ENCODE data around the gene SACM1L.
"Not testable (repeated sequence)": the region's sequence is repeated elsewhere in the genome, so short reads cannot be mapped to it uniquely, and the experiment has no call there.

SACM1L gene

GRCh38 chr3:45746777-45747622, 57.8 kb downstream of the SACM1L start:
- no peak overlapping the region for H3K4me3 ChIP-seq (ENCODE audit: control insufficient read depth, low read depth, low read length)
- no peak for DNase-seq (ENCODE audit: low read depth)
- TF ChIP-seq CTCF (conservative IDR thresholded peaks at IDR 0.05; ENCODE audit: control insufficient read depth, insufficient read depth, low read depth, low read length): no peak

GRCh38 chr3:45748068-45748467, 58.9 kb downstream of the SACM1L start:
- H3K4me3 ChIP-seq (ENCODE audit: control insufficient read depth, low read depth, low read length): no peak overlapping the region
- no peak for TF ChIP-seq CTCF (conservative IDR thresholded peaks at IDR 0.05; ENCODE audit: control insufficient read depth, insufficient read depth, low read depth, low read length)
- no peak for DNase-seq (ENCODE audit: low read depth)

GRCh38 chr3:45749036-45749600, 59.9 kb downstream of the SACM1L start:
- not testable (repeated sequence) for H3K4me3 ChIP-seq (ENCODE audit: control insufficient read depth, low read depth, low read length); DNase-seq (ENCODE audit: low read depth)

GRCh38 chr3:45749880-45750279, 60.7 kb downstream of the SACM1L start:
- no peak for TF ChIP-seq CTCF (conservative IDR thresholded peaks at IDR 0.05; ENCODE audit: control insufficient read depth, insufficient read depth, low read depth, low read length)
- no peak overlapping the region for H3K4me3 ChIP-seq (ENCODE audit: control insufficient read depth, low read depth, low read length)
- no peak for DNase-seq (ENCODE audit: low read depth)

- DNase-seq (ENCODE audit: low read depth): no peak
- H3K4me3 ChIP-seq (ENCODE audit: control insufficient read depth, low read depth, low read length): no peak overlapping the region
- no peak for TF ChIP-seq CTCF (conservative IDR thresholded peaks at IDR 0.05; ENCODE audit: control insufficient read depth, insufficient read depth, low read depth, low read length)
Measured at GRCh38 chr3:45751537-45752242, 62.5 kb downstream of the SACM1L start.

GRCh38 chr3:45753095-45753494, 63.9 kb downstream of the SACM1L start:
- no peak for DNase-seq (ENCODE audit: low read depth)
- H3K4me3 ChIP-seq (ENCODE audit: control insufficient read depth, low read depth, low read length): no peak overlapping the region
- no peak for TF ChIP-seq CTCF (conservative IDR thresholded peaks at IDR 0.05; ENCODE audit: control insufficient read depth, insufficient read depth, low read depth, low read length)

- DNase-seq (ENCODE audit: low read depth): no peak
- no peak for TF ChIP-seq CTCF (conservative IDR thresholded peaks at IDR 0.05; ENCODE audit: control insufficient read depth, insufficient read depth, low read depth, low read length)
- no peak overlapping the region for H3K4me3 ChIP-seq (ENCODE audit: control insufficient read depth, low read depth, low read length)
Measured at GRCh38 chr3:45754461-45754860, 65.3 kb downstream of the SACM1L start.

Measured in fibroblast of mammary gland (primary cell).